DMS114 treated with DMSO at 0.1 percent for 48 hours (cell line): ENCODE data around the gene NUP93.

Experiments used
- DNase-seq: peaks from one replicate; lab custom pipeline; 2025; ENCODE audit not compliant: unreplicated experiment; lab: John Stamatoyannopoulos, UW

NUP93 gene

GRCh38 chr16:56885446-56886162 lies 155.7 kb downstream of the NUP93 start:
- no peak for DNase-seq

DNA sequence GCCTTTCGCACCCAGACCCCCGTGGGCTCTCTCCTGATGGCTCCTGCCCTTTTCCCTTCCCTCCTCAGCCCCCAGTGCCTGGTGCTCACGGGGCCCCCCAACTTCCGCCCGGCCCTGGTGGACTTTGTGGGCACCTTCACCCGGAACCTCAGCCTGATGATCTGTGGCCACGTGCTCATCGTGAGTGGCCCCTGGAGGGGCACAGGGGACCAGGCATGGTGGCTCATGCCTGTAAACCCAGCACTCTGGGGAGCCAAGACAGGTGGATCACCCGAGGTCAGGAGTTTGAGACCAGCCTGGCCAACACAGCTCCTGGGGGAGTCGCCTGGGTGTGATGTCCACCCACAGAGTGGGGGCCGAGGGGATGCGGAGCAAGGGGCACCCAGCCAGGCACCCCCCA lies 156.4 kb downstream of the NUP93 start:
- DNase-seq: no peak

- no peak for DNase-seq
Measured at GRCh38 chr16:56886826-56887225, 156.9 kb downstream of the NUP93 start.

DNA sequence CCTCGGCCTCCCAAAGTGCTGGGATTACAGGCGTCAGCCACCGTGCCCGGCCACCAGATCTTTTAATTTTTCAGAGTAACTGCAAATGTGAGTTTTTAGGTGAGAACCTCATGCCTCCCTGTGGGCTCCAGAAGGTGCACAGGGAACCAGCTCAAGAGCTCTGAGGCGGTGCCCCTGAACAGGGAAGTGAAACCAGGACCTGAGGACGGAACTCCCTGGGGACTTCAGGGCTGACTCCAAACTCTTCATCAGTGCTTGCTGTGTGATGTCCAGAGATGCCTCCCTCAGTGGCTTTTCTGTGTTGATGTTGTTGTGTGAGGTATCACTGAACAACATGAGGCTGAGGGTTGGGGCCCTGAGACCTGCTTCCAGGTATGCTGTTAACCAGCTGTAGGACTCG lies 158.9 kb downstream of the NUP93 start:
- no peak for DNase-seq

- DNase-seq: no peak
Measured at GRCh38 chr16:56889206-56889605, 159.3 kb downstream of the NUP93 start.

GRCh38 chr16:56891685-56892084 lies 161.8 kb downstream of the NUP93 start:
- no peak for DNase-seq

GRCh38 chr16:56892705-56893104 lies 162.8 kb downstream of the NUP93 start:
- DNase-seq: no peak

DNA sequence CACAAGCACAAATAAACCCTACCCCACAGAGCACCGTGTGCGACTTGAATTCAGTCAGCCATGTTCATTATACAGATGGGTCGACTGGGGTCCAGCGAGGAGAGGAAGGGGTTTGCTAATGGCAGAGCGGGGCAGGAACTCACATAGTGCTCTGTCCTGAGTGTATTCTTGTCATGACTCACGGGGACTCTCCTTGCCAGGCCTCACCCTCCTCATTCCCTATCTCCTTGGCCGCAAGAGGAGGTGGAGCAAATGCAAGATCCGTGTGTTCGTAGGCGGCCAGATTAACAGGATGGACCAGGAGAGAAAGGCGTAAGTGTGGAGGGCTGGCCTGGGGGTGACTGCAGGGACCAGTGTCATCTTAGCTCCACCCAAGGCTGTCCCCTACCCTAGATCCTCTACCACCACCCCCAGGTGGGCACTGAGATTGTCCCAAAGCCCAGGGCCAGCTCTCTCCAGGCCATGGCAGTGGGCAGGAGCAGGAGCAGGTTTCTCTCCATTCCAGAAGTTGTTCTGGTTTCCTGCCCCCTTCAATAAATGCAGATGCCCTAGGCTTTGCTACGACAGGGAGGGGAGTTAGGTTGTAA lies 164.5 kb downstream of the NUP93 start:
- no peak for DNase-seq

DNA sequence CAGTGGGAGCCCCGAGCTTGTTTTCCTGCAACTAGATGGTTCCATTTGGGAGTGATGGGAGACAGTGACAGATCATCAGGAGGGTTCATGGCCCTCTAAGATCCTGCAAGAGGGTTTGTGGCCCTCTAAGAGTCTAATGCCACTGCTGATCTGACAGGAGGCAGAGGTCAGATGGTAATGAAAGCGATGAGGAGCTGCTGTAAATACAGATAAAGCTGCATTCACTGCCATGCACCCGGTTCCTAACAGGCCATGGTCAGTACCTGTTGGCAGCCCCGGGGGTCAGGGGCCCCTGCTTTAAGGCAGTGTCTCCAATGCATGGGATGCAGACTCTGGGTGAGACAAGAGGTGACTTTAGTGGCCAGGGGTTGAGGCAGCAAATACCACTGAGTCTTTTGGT lies 165.9 kb downstream of the NUP93 start:
- DNase-seq: no peak

DNA sequence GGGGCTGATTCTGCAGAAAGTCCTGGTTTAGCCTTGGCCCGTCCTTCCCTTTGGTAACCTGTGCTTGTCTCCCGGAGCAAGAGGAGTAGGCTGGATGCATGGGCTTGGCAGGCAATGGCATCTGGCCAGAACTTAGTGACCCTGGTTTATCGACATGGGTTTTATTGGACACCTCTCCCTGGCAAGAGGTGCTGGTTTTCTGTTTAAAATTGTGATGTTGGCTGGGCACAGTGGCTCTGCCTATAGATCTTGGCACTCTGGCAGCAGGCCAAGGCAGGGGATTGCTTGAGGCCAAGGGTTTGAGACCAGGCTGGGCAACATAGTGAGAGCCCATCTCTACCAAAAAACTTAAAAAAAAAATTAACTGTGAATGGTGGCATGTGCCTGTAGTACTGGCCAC lies 166.3 kb downstream of the NUP93 start:
- no peak for DNase-seq

GRCh38 chr16:56897026-56897799 lies 167.3 kb downstream of the NUP93 start:
- DNase-seq: no peak

- no peak for DNase-seq
Measured at GRCh38 chr16:56898847-56899246, 168.9 kb downstream of the NUP93 start.
